C4-2B (cell line): ENCODE measurements around the gene GFRA1.

Source experiments
- H3K27ac ChIP-seq: fragments of 450-650 bp; 2 replicates; pipeline ENCODE4 v1.5.1; 2017
- ZFX ChIP-seq: fragments of 450-650 bp; IDR thresholded peaks from 2 replicates; pipeline ENCODE4 v1.6.1; 2017
- TF ChIP-seq, protein P1 (sequence below): fragments of 450-650 bp; conservative IDR thresholded peaks from 2 replicates; pipeline ENCODE4 v1.5.1; 2017; ENCODE audit warnings: mild to moderate bottlenecking

GFRA1 gene

DNA sequence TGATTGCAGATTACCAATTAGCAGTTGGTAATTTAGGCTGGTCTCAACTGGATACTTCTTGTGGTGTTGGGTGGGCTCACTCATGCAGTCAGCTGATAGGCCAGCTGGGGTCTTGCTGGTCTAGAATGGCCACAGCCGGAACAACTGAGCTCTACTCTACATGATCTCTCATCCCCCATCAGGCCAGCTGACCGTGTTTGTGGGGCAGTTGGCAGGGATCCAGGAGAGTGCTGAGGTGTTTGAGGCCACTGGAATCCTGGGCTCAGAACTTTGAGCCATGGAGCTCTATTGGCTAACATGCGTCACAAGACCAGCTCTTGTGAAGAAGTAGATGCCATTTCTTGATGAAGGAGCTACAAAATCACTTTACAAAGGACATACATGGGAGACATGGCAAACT lies 242.4 kb downstream of the GFRA1 start:
- no peak overlapping the region for H3K27ac ChIP-seq
- TF ChIP-seq ZFX, result no peak
- TF ChIP-seq, protein P1, sequence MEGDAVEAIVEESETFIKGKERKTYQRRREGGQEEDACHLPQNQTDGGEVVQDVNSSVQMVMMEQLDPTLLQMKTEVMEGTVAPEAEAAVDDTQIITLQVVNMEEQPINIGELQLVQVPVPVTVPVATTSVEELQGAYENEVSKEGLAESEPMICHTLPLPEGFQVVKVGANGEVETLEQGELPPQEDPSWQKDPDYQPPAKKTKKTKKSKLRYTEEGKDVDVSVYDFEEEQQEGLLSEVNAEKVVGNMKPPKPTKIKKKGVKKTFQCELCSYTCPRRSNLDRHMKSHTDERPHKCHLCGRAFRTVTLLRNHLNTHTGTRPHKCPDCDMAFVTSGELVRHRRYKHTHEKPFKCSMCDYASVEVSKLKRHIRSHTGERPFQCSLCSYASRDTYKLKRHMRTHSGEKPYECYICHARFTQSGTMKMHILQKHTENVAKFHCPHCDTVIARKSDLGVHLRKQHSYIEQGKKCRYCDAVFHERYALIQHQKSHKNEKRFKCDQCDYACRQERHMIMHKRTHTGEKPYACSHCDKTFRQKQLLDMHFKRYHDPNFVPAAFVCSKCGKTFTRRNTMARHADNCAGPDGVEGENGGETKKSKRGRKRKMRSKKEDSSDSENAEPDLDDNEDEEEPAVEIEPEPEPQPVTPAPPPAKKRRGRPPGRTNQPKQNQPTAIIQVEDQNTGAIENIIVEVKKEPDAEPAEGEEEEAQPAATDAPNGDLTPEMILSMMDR, result no peak

DNA sequence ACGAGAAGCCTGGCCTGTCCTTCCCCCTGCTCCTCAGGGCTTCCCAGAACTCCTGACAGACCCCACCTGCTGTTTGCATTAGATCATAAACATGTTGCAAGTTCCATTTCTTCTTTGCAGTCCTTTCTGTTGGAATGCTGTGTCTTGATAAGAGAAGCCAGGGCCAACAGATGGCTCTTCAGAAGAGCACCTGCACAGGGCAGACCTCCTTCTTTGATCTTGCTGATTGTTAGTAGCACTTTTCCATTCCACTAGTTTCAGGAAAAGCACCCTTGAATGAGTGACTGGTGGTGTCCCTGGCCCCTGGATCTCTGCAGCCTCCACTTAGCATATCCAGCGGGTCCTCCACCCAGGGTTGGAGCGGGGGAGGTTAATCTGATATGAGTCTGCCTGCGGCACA lies 243.2 kb downstream of the GFRA1 start:
- no peak for TF ChIP-seq ZFX
- TF ChIP-seq, protein P1, result no peak
- no peak overlapping the region for H3K27ac ChIP-seq

DNA sequence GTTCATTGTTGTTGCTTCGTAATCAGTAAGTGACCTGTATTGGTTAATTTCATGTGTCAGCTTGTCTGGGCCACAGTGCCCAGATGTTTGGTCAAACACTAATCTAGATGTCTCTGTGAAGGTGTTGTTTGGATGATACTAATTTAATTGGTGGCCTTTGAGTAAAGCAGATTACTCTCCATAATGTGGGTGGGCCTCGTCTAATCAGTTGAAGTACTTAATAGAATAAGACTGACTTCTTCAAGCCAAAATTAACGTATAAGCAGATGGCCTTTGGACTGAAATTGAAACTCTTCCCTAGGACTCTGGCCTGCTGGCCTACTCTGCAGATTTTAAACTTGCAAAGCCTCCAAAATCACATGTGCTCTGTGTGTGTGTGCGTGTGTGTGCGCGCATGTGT lies 245.7 kb downstream of the GFRA1 start:
- TF ChIP-seq ZFX, result no peak
- TF ChIP-seq, protein P1, result no peak
- H3K27ac ChIP-seq, result no peak overlapping the region

DNA sequence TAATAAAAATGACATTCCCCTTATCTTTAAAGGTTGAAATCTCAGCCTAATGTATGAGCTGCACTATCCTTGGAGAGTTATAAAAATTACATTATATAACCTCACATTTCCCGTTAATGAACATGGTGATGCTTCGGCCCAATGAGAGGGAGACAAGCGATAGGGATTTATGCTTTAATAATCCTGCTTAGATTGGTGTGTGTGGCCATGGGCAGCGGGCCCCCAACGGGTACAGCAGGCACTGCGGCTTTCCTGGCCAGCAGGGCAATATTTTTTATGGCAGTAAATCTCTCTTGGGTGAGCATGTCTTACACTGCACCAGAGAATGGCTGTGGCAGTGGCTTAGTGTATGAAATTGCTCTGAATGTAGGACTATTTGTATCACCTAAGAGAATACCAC lies 246.3 kb downstream of the GFRA1 start:
- no peak for TF ChIP-seq ZFX
- TF ChIP-seq, protein P1, result no peak
- H3K27ac ChIP-seq, result no peak overlapping the region

DNA sequence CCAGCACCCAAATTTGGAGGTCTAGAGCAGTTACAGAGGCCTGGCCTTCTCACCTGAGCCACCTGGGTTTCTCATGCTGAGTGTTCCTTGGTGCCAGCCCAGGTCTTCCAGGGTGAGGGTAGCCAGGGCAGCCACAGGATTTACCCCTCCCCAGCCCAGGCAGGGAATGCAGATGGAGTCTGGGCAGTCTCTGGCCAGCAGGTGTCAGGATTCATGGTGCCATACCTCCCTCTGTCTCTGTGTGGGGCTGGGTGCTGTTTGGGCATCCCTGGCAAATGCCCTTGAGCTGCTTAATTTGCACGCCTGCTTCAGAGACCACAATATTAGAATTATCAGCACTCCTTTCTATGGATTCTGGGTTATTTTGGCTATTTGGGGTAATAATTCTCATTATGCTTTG lies 246.7 kb downstream of the GFRA1 start:
- no peak overlapping the region for H3K27ac ChIP-seq

DNA sequence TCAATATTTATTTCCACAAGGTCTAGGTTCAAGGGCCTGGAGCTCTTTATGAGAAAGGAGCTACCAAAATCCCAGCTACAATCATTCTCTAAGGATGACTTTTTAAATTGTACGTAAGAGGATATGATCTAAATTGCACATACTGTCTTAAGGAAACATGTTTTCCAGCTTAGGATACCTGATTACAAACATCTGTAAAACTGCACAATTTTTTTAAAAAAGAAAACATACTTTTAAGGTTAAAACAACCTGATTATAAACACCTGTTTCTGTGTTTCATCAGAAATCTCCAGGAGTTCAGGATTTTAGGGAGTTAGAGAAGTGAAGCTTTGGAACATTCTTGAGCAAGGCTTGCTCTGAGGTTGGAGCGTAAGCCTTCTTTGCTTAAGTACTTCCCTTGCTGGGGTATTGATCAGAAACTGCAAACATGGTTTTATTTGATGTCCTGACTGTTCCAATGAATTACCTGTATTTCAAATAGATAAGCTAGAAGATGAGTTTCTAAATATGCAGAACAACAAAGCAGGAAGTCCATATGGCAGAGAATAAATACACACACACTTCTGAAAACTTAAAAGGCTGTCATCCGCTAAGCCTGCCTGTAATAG lies 248.6 kb downstream of the GFRA1 start:
- TF ChIP-seq, protein P1, result no peak
- no peak for TF ChIP-seq ZFX
- H3K27ac ChIP-seq, result no peak overlapping the region

More for the DNA sequence above, 246.7 kb downstream of the GFRA1 start:
- TF ChIP-seq, protein P1, result peak; percentile 30
- no peak for TF ChIP-seq ZFX

DNA sequence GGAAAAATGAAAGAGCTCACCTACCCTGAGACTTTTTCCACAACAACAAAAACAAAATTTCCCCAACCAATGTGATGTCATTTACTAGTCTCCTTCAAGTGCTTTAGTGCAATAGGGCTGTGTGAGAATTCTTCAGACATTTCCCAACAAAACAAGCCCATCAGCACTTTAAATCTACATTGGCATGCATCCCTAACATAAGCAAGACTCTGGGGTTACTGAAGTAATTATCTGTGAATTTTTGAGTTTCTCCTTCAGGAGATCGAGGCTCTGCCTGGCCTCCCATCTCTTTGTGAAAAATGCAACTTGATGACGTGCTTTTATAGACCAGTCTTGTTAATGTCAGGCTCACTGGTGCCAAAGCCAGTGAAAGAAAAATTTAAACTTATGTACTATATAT lies 255.6 kb downstream of the GFRA1 start:
- no peak overlapping the region for H3K27ac ChIP-seq
- no peak for TF ChIP-seq ZFX
- TF ChIP-seq, protein P1, result no peak
